Occipital lobe (tissue), 2 donors: ENCODE measurements around the gene BIVM. TPM values are rescaled to one million over a fixed set of nuclear protein-coding genes. Genes with fewer than 3 reads are reported as not detected.

Source experiments
- DNase-seq: peaks from one replicate; lab custom pipeline; 2025; lab: John Stamatoyannopoulos, UW
- total RNA-seq: library from RNA; depleted of rRNA; stranded (reverse); fragments of >200 nt; gene quantifications from one replicate; pipeline ENCODE4 v1.2.3, GENCODE V29; 2014

BIVM gene
- total RNA-seq, 1 donor from 2014 or later = 65.2 TPM

DNA sequence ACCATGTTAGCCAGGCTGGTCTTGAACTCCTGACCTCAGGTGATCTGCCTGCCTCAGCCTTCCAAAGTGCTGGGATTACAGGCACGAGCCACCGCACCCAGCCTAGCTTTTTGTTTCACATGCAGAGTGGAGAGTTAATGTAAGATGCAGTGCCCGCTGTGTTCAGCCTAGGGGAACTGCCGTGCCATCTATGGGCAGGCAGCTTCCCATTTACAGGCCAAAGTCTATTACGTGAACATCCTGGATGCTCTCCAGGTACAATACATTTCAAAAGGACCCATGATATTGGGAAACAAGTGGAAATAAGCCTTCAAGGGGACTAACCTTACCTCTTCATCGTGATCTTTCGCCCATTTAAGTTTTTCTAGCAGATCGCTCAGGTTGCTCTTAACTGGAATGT, 10.2 kb upstream of the BIVM start:
- DNase-seq = no peak

DNA sequence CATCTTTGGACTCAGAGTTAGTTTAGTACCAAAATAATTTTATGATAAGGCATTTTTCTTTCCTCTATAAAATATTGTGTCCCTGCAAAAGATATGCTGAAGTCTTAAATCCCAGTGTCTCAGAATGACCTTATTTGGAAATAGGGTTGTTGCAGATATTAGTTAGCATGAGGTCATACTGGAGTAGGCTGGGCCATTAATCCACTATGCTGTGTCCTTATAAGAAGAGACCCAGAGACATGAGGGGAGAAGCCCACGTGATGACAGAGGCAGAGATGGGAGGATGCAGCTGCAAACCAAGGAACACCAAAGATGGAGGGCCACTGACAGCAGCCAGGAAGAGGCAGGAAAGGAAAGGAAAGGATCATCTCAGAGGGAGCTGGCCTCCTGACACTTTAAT, 6.5 kb upstream of the BIVM start:
- DNase-seq = no peak

DNA sequence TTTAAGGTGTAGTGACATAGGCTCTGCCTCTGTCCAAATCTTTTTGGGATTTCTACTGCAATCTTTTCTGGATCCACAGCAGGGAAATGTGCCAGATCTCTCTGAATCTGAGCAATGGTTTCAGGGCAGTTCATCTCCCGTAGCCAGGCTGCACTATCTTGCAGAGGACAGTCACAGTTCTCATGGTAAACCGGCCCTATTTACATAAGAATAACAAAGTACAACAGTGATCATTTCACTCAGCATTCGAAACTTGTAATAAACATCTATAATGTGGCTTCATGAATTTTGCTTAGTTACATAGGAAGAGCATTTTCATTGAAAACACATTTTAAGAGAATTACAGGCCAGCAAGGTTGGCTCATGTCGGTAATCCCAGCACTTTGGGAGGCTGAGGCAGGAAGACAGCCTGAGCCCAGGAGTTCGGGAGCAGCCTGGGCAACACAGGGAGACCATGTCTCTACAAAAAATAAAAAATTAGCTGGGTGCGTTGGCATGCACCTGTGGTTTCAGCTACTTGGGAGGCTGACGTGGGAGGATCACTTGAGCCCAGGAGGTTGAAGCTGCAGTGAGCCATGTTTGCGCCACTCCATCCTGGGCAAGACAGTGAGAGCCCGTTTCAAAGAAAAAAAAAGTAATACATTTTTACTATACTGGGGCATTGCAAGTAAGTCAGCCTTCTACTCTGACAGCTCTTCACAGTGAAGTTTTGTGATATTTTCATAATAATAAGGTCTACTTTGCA, 5.1 kb upstream of the BIVM start:
- DNase-seq = no peak

DNA sequence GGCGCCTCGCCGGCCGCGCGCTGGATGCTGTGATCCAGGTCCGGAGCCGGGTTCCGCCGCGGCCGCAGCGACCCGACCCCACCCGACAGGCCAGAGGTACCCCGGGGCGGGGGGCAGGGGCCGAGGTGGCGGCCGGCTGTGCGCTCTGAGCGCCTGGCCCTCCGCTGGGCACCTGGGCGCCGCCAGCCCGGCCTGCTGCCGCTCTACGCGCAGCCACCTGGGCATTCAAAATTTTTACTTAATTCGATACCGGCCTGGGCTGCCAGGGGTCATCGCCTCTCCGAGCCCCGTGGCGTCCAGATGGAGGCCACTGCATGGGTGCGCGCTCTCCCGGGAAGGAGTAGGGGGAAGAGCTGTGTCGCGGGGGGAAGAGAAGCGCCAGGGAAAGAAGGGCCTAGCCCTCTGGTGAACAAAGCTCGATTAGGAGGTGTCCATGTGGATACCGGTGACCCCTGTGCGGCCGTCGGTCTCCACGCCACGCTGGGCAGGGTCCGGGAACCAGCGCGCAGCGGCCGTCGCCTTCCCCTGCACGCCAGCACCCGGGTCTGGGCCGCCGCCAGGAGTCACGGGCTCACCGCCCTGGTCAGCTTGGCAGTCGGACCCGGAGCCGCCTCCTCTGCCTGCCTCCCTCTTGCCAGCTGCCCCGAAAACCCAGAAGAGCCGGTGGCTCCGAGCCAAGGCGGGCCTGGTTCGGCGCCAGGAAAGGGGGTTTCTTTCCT, 666 bp downstream of the BIVM start:
- DNase-seq = peak; percentile 53

DNA sequence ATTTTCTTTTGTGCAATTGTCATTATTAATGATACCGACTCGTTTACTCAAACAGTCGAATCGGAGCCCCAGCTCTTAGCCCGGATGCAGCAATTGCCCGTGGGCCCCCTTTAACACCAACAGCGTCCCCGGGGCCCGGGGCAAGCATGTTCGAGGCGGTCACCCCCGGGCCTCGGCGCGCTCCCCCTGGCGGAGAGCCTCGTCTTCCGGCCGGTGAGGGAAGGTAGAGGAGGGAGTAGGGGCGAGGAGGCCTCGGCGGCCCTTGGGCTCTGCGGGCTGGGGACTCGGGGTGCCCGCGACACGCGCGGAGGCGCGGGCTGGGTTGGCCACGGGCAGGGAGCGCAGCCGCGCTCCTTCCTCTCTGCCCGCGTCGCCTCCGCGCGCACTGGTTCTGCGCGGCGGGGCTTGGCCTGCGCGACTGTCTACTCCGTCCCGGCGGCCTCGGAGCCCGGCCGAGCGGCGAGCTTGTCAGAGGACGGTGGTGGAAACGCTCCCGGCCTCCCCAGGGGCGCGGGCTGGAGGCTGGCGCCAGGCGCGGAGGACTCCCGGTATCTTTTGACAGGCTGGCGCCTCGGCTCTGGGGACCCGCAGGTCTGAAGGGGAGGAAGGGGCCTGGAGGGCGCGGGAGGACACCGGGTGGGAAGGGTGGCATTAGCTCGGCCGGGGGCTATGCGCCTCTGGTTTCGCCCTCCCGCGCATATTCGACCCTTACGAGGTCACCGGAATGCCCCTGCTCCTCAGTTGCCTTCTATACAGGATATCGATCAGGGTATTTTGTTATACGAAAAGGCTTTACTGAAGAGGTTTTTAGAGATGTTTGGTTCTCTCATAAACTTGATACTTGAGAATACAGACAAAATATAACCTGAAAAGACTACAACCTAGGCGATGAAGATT, 1.5 kb downstream of the BIVM start:
- DNase-seq = peak; percentile 59

DNA sequence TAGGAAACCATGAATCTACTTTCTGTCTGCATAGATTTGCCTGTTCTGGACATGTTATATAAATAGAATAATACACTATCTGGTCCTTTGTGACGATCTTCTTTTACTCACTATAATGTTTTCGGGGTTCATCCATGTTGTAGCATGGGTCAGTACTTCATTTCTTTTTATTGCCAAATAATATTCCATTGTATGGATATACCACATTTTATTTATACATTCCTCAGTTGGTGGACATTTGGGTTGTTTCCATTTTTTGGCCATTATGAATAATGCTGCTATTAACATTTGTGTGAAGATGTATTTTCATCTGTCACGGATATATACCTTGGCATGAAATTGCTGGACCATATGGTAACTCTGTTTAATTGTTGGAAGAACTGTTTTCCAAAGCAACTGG, 6.8 kb downstream of the BIVM start:
- DNase-seq = no peak

DNA sequence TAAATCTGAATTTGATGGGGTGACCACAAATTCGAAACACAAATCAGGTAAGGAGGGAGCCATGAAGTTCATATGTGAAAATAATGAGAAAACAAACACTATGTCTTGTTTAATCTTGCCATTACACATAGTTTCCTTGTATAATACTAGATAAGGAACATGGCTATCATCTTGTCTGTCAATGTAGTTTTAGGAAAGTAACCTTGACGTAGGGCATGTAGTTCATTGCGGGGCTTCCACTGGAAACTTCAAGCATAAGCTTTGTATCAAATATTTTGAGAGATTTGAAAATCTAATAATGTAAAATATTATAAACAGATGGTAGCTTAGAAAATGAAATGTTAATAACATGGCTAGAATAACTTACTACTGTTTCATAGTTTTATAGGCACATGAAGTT, 8.8 kb downstream of the BIVM start:
- no peak for DNase-seq

DNA sequence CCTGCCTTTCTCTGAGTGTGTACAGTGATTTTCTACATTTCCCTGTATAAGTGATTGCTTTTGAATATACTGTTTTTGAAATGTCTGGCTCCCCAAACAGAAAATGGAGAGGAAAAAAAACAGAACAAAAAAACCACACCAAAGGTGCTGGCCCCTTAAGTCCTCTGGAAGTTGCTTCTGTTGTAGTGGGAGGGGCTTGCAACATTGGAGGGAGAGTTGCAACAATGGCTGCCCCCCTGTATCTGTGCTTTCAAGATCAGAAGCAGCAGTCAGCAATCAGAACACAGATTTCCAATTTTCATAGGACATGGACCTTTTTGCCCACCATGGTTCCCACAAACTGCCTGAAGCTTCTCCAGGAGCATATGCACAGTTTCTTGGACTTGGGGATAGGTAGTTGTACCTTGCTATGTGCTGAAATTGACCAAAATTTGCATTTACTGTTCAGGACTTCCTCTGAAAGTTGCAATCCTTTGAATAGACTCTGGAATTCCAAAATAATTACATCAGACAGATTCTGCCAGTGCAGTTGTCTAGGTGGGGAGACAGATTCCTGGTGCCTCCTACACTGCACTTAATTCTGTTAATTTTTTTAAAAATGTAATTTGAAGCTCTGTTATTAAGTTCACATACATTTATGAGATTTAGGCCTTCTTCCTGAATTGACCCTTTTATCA, 13.8 kb downstream of the BIVM start:
- no peak for DNase-seq

DNA sequence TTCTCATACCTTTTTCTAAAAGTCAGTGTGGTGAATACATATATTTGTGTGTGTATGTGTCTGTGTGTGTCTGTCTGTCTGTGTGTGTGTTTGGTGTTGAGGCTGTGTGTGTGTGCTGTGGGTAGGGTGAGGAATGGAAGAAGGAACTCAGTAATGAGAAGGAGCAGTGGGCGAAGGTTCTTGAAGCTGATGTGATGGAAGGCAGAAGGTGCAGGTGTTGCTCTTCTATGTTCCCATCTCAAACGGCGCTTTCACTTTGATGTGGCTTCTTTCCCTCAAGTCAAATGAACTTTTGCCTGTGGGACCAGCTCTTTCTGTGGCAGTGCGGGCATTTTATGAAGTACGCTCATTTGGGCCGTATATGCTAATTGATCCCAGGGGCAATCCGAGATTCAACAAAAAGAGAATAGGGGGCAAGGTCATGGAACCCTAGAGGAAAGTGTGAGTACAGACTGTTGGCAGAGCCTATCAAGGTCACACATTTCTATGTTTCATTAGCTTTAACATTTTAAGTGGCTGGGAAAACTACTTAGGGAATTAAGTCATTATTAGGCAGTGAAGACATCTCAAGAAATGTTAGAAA, 15.2 kb downstream of the BIVM start:
- DNase-seq = no peak

DNA sequence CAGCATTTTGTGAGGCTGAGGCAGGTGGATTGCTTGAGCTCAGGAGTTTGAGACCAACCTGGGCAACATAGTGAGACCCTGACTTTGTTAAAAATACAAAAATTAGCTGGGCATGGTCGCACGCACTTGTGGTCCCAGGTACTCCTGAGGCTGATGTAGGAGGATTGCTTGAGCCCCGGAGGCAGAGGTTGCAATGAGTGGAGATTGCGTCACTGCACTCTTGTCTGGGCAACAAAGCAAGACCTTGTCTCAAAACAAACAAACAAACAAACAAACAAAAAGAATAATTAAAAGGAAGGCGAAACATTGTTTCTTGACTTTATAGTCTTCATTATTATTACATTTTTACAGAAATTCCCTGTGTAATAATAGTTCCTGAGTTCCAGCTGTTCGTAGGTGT, 15.9 kb downstream of the BIVM start:
- DNase-seq = no peak

DNA sequence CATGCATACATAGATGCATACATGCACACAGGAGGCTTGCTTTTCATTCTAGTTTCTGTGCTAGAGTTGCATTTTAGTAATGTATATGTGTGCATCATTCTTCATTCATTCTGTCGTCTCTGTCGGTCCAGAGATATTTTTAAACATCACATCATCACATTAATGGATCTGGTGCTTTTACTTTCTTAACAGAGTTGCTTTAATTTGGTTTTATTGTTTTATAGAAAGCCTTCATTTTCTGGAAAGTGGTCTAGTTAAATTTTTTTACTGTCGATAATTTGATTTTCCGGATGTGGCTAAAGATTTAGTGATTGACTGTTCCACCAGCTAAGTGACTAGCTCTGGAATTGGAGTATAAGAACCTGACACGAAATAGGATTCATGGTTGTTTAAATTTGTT, 16.9 kb downstream of the BIVM start:
- DNase-seq = no peak

DNA sequence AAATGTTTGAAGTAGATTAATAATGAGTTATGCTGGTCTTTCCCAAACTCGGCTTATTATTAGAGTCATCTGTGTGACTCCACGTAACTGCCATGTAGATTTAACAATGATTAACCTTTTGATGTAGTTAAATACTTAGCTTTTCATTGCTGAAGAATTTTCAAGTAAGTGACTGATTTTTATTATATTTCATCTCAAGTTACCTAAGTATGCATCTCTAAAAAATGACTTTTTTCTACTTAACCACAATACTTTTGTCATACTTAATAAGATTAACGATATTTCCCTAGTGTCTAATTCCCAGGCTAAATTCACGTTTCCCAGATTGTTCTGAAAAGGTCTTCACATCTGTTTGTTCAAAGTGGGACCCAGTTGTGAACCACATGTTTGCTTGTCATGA, 17.8 kb downstream of the BIVM start:
- DNase-seq = no peak

DNA sequence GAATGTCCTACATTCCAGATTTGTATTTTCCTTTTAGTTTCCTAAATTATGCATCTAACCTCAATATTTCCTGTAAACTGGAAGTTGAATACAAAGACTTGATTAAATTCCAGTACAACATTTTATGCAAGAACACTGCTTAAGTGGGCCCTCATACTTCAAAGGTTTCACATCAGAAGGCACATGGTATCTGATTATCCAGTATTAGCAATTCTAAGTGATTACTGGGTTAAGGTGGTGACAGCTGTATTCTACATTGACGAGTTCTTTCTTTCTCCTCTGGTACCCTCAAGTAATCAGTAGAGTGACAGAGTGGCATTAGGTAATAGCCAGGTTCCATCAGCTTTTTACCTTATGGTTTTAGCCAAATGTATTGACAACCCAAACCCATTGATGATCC, 18.3 kb downstream of the BIVM start:
- DNase-seq = no peak

DNA sequence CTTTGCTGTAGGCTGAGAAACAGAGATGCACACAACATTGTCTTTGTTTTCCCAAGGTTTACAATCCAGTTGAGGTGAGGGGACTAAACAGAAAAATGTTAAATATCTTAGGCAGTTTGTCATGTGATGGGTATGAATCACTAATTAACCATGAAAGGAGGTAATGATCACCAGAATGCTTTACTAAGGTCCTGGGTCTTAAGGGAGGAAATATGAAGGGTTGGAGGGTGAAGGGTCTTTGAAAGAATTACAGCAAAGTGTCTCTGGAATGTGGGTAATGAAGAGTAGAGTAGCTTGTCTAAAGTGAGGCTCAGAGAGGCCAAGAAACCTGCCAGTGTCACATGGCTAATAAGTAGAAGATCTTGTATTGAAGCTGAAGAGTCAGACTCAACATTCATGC, 19.0 kb downstream of the BIVM start:
- DNase-seq = no peak

DNA sequence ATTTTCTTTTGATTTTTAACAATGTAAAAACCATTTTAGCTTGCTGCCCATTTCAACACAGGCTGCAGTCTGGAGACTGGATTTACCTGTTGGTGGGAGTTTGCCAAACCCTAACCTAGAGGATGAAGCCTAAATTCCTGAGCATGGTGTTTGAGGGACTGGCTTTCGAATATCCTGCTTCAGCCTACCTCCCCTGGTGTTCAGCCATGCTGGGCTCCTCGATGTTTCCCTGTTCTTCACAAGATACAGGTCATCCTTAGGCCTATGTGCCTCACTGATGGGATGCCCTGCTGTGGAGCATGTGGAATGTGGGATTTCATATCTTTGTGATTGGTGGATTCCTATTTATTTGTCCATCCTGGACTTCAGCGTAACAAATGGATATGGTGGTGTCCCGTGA, 26.5 kb downstream of the BIVM start:
- no peak for DNase-seq

DNA sequence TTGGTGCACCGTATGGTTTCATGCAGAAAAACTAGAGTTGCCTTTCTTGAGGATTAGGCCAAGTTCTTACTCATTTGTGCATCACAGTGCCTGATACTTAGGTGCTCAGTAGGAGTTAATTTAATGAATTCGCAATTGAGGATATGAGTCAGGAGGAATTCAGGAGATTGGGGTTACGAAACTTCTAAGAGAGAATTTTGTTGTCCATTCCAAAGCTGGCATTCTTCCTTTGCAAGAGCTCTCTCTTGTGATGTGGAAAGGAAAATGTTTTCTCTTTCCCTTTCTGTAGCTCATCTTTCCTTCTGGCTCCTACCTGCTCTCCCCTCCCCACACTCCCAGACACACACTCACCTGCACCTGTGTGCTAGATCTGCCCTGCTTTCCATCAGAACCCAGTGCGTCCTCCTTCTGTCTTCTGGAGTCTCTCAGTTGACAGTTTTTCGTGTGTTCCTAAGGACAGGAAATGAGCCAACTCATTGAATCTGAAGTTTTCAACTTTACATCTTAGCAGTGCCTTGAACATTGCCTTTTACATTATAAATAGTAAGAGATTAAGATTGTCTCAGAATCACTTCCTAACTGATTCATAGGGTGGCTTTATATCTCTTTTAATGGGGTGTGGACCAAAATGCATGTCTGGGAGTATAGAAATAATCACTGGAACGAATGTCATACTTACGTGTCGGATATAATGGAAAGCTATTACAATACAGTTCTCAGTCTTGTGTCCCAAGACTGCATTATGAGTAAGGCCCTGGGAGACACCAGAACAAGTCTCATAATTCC, 27.2 kb downstream of the BIVM start:
- no peak for DNase-seq

DNA sequence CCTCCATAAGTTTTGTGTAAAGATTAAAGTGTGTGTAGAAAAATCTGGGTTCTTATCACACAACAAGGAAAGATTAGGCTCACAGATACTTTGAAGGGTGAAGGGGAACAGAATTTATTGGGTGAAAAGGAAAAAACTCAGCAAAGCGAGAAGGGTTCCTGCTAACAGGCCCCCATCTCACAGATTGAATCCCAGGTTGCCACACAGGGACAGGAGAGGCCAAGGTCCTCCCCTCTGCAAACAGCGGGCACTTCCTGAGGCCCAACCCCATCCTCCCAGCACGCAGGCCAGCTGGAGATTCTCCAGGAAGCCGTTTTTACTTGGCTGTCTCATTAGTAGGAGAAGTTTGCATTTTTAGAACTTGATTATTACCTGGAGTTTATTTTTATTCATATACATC, 31.7 kb downstream of the BIVM start:
- DNase-seq = no peak

DNA sequence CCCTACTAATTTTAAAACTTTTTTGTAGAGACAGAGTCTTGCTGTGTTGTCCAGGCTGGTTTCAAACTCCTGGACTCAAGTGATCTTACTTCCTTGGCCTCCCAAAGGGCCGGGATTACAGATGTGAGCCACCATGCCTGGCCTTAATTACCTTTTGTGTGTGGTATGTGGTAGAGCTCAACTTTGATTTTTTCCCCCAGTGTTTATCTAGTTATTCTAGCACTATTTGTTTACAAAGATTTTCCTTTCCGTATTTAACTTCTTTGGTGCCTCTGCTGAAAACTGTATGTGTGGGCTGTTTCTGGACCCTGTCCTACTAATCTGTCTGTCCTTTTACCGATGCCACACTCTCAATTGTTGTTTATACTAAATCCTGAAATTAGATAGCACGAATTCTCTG, 37.6 kb downstream of the BIVM start:
- no peak for DNase-seq

DNA sequence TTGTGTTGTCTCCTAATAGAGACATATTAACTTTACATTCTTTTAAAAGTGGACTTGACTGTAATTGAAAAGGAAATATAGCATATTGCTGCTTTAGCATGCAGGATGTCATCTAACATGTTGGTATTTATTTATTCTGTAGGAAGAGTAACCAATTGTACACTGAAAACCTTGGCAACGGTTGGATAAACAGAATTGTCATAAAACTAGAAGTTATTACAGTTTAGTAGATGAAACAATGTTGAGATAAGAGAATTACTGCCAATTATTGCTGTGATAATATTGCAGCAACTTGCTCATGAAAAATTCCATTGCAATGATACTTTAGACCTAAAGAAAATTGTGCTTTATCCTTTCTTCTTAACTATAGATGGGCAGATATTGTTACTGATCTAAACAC, 39.4 kb downstream of the BIVM start:
- DNase-seq = no peak

DNA sequence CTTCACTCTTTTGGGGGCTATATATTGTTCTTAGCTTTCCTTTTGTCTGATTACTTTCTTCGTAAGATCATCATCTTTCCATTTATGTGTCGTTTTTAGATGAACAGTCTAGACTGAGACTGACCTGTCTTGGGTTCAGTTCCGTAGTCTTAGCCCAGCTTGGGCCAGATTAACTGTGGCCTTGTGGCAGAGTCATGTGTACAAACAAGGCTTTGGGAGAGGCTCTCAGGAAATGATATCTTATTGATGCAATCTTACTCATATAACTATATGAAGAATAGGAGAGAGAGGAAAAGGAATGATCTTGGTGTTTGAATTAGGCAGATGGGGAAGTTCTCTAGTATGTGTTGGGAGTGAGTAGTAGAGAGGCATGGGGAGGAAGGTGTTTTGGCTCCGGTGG, 40.1 kb downstream of the BIVM start:
- DNase-seq = no peak

DNA sequence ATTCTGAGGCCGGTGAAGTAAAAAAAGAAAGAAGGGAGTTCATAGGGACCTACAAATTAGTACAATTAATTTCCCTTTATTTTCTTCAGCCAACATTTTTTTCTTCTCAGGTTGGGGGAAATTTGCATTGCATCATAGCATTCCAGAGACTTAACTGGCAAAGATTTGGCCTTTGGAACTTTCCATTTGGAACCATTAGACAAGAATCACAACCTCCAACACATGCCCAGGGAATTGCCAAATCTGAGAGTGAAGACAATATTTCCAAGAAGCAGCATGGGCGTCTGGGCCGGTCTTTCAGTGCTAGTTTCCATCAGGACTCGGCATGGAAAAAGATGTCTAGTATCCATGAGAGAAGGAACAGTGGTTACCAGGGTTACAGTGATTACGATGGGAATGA, 40.5 kb downstream of the BIVM start:
- no peak for DNase-seq
